ENCODE data around the gene NCAN. TPM values are rescaled to one million over a fixed set of nuclear protein-coding genes. Genes with fewer than 3 reads are reported as not detected.

NCAN gene
- total RNA-seq, 5 donors from 2014 or later (not counting 1 experiment from before 2014, with no cell fraction given): 0.03 to 0.10 TPM; not detected in 3

- Histone ChIP-seq H3K36me3 (ENCODE audit: control insufficient read depth in 2 of 2, extremely low read depth in 1 of 2, insufficient read depth in 1 of 2, low read length in 1 of 2) (no peaks in the 10 kb centered on the region), H3K27ac (ENCODE audit: low read length) (no peak overlapping the region), H3K9me3 (no peaks in the 10 kb centered on the region), H3K4me1 (ENCODE audit: control insufficient read depth in 1 of 2, extremely low read depth in 1 of 2, insufficient read depth in 2 of 2, low read length in 2 of 2) (peaks cover 0 to 11% of the 10 kb centered on the region in 2 experiments), H3K27me3 (replicated peaks in 1 of 2; ENCODE audit: control insufficient read depth in 2 of 2, extremely low read depth in 1 of 2, insufficient read depth in 2 of 2, low read length in 1 of 2) (peaks cover 0 to 45% of the 10 kb centered on the region in 2 experiments), H3K4me3 (ENCODE audit: control insufficient read depth in 1 of 2, extremely low read depth in 1 of 2, low read length in 1 of 2) (peak overlapping the region; percentile 43 to 52)
- POLR2A ChIA-PET: interaction anchor here in 1 of 2 donors (0.6 kb wide), 1 partner anchor 39 kb away, joined by 3 read pairs; no protein-coding TSS in a partner anchor
- Mint-ChIP-seq H3K4me3 (peak overlapping the region; percentile 57 to 79 (median 75)), H3K27ac (no peak overlapping the region), H3K9me3 (no peaks in the 10 kb centered on the region), H3K27me3 (peaks cover 14 to 17% of the 10 kb centered on the region in 2 donors), H3K4me1 (peaks cover 5 to 6% (median 6%) of the 10 kb centered on the region in 3 donors), H3K36me3 (no peaks in the 10 kb centered on the region)
- peak; percentile 94 to 97 (median 96) for ATAC-seq (replicated peaks in 1 of 4)
- peak; percentile 57 to 86 (median 71) for DNase-seq
- WGBS (ENCODE audit: insufficient coverage): 1% methylated on average over 55 of the region's 59 CpGs
- CTCF ChIA-PET: interaction anchor here in 1 of 2 donors (1.4 kb wide), 1 partner anchor 51 kb away, joined by 3 read pairs; no protein-coding TSS in a partner anchor
Observed at GRCh38 chr19:19224852-19225494, 13.2 kb downstream of the NCAN start.

GRCh38 chr19:19226204-19226603 is 14.4 kb downstream of the NCAN start:
- Histone ChIP-seq H3K27me3 (replicated peaks in 1 of 2; ENCODE audit: control insufficient read depth in 2 of 2, extremely low read depth in 1 of 2, insufficient read depth in 2 of 2, low read length in 1 of 2) (peaks cover 0 to 50% of the 10 kb centered on the region in 2 experiments), H3K4me1 (ENCODE audit: control insufficient read depth in 1 of 2, extremely low read depth in 1 of 2, insufficient read depth in 2 of 2, low read length in 2 of 2) (peaks cover 0 to 11% of the 10 kb centered on the region in 2 experiments), H3K4me3 (ENCODE audit: control insufficient read depth in 1 of 2, extremely low read depth in 1 of 2, low read length in 1 of 2) (no peak overlapping the region), H3K27ac (ENCODE audit: low read length) (no peak overlapping the region), H3K9me3 (no peaks in the 10 kb centered on the region), H3K36me3 (ENCODE audit: control insufficient read depth in 2 of 2, extremely low read depth in 1 of 2, insufficient read depth in 1 of 2, low read length in 1 of 2) (no peaks in the 10 kb centered on the region)
- H3K4me1 Mint-ChIP-seq: peaks cover 5 to 6% (median 6%) of the 10 kb centered on the region in 3 donors
- ChIA-PET POLR2A (no interaction called here), CTCF (interaction anchor here in 1 of 2 donors (0.6 to 1.4 kb wide), 3 partner anchors 52 to 636 kb away, joined by 3 to 5 read pairs (median 4); no protein-coding TSS in a partner anchor)
- H3K27me3 Mint-ChIP-seq: peaks cover 14 to 17% of the 10 kb centered on the region in 2 donors
- no peaks in the 10 kb centered on the region for H3K9me3 Mint-ChIP-seq
- WGBS (ENCODE audit: insufficient coverage): no CpG with 5 or more reads among the region's 5 CpGs
- no peak for ATAC-seq (replicated peaks in 1 of 4)
- DNase-seq: no peak
- H3K36me3 Mint-ChIP-seq: no peaks in the 10 kb centered on the region
- H3K27ac Mint-ChIP-seq: no peak overlapping the region
- peak overlapping the region in 1 of 3 donors; percentile 79 for H3K4me3 Mint-ChIP-seq

GRCh38 chr19:19226663-19227062 is 14.9 kb downstream of the NCAN start:
- CTCF ChIA-PET: no interaction called here
- Histone ChIP-seq H3K27ac (ENCODE audit: low read length) (no peak overlapping the region), H3K4me1 (ENCODE audit: control insufficient read depth in 1 of 2, extremely low read depth in 1 of 2, insufficient read depth in 2 of 2, low read length in 2 of 2) (peaks cover 0 to 11% of the 10 kb centered on the region in 2 experiments), H3K4me3 (ENCODE audit: control insufficient read depth in 1 of 2, extremely low read depth in 1 of 2, low read length in 1 of 2) (no peak overlapping the region), H3K36me3 (ENCODE audit: control insufficient read depth in 2 of 2, extremely low read depth in 1 of 2, insufficient read depth in 1 of 2, low read length in 1 of 2) (no peaks in the 10 kb centered on the region), H3K9me3 (no peaks in the 10 kb centered on the region), H3K27me3 (replicated peaks in 1 of 2; ENCODE audit: control insufficient read depth in 2 of 2, extremely low read depth in 1 of 2, insufficient read depth in 2 of 2, low read length in 1 of 2) (peaks cover 0 to 50% of the 10 kb centered on the region in 2 experiments)
- H3K27ac Mint-ChIP-seq: no peak overlapping the region
- DNase-seq (no peak), ATAC-seq (replicated peaks in 1 of 4) (no peak)
- no peaks in the 10 kb centered on the region for H3K9me3 Mint-ChIP-seq
- peaks cover 5 to 6% (median 6%) of the 10 kb centered on the region in 3 donors for H3K4me1 Mint-ChIP-seq
- WGBS (ENCODE audit: insufficient coverage): 80% methylated on average over 7 of the region's 10 CpGs
- no peak overlapping the region for H3K4me3 Mint-ChIP-seq
- H3K27me3 Mint-ChIP-seq: peaks cover 15 to 18% of the 10 kb centered on the region in 2 donors
- H3K36me3 Mint-ChIP-seq: no peaks in the 10 kb centered on the region
- POLR2A ChIA-PET: no interaction called here

- 75% methylated on average over 4 of the region's 4 CpGs for WGBS (ENCODE audit: insufficient coverage)
- Histone ChIP-seq H3K4me3 (ENCODE audit: control insufficient read depth in 1 of 2, extremely low read depth in 1 of 2, low read length in 1 of 2) (no peak overlapping the region), H3K9me3 (no peaks in the 10 kb centered on the region), H3K27ac (ENCODE audit: low read length) (no peak overlapping the region), H3K27me3 (replicated peaks in 1 of 2; ENCODE audit: control insufficient read depth in 2 of 2, extremely low read depth in 1 of 2, insufficient read depth in 2 of 2, low read length in 1 of 2) (peaks cover 0 to 53% of the 10 kb centered on the region in 2 experiments), H3K4me1 (ENCODE audit: control insufficient read depth in 1 of 2, extremely low read depth in 1 of 2, insufficient read depth in 2 of 2, low read length in 2 of 2) (peaks cover 0 to 11% of the 10 kb centered on the region in 2 experiments), H3K36me3 (ENCODE audit: control insufficient read depth in 2 of 2, extremely low read depth in 1 of 2, insufficient read depth in 1 of 2, low read length in 1 of 2) (no peaks in the 10 kb centered on the region)
- H3K9me3 Mint-ChIP-seq: no peaks in the 10 kb centered on the region
- ATAC-seq (replicated peaks in 1 of 4) (no peak), DNase-seq (no peak)
- POLR2A ChIA-PET: no interaction called here
- peaks cover 19 to 20% of the 10 kb centered on the region in 2 donors for H3K27me3 Mint-ChIP-seq
- H3K4me3 Mint-ChIP-seq: no peak overlapping the region
- peaks cover 5 to 6% (median 6%) of the 10 kb centered on the region in 3 donors for H3K4me1 Mint-ChIP-seq
- H3K27ac Mint-ChIP-seq: no peak overlapping the region
- CTCF ChIA-PET: no interaction called here
- no peaks in the 10 kb centered on the region for H3K36me3 Mint-ChIP-seq
Observed at GRCh38 chr19:19227217-19227616, 15.5 kb downstream of the NCAN start.

- Histone ChIP-seq H3K36me3 (ENCODE audit: control insufficient read depth in 2 of 2, extremely low read depth in 1 of 2, insufficient read depth in 1 of 2, low read length in 1 of 2) (no peaks in the 10 kb centered on the region), H3K4me1 (ENCODE audit: control insufficient read depth in 1 of 2, extremely low read depth in 1 of 2, insufficient read depth in 2 of 2, low read length in 2 of 2) (peaks cover 0 to 8% of the 10 kb centered on the region in 2 experiments), H3K27me3 (replicated peaks in 1 of 2; ENCODE audit: control insufficient read depth in 2 of 2, extremely low read depth in 1 of 2, insufficient read depth in 2 of 2, low read length in 1 of 2) (peaks cover 0 to 45% of the 10 kb centered on the region in 2 experiments), H3K9me3 (peaks cover under 1% of the 10 kb centered on the region), H3K4me3 (ENCODE audit: control insufficient read depth in 1 of 2, extremely low read depth in 1 of 2, low read length in 1 of 2) (no peak overlapping the region), H3K27ac (ENCODE audit: low read length) (no peak overlapping the region)
- H3K27ac Mint-ChIP-seq: no peak overlapping the region
- H3K27me3 Mint-ChIP-seq: peaks cover 16 to 20% of the 10 kb centered on the region in 2 donors
- H3K36me3 Mint-ChIP-seq: no peaks in the 10 kb centered on the region
- ChIA-PET POLR2A (no interaction called here), CTCF (interaction anchor here in 1 of 2 donors (1.0 kb wide), 1 partner anchor 83 kb away, joined by 4 read pairs; no protein-coding TSS in a partner anchor)
- no peak for ATAC-seq (replicated peaks in 1 of 4)
- H3K4me3 Mint-ChIP-seq: no peak overlapping the region
- no peak for DNase-seq
- H3K9me3 Mint-ChIP-seq: peaks cover 0 to 12% (median 3%) of the 10 kb centered on the region in 3 donors
- peaks cover 4 to 5% (median 4%) of the 10 kb centered on the region in 3 donors for H3K4me1 Mint-ChIP-seq
- 100% methylated on average over 2 of the region's 3 CpGs for WGBS (ENCODE audit: insufficient coverage)
Observed at GRCh38 chr19:19229701-19230100, 17.9 kb downstream of the NCAN start.

- peaks cover 4% of the 10 kb centered on the region for H3K9me3 ChIP-seq
- H3K27me3 ChIP-seq (replicated peaks in 1 of 2; ENCODE audit: control insufficient read depth in 2 of 2, extremely low read depth in 1 of 2, insufficient read depth in 2 of 2, low read length in 1 of 2): peaks cover 0 to 43% of the 10 kb centered on the region in 2 experiments
- ChIA-PET POLR2A (interaction anchor here in 1 of 2 donors (0.6 kb wide), 1 partner anchor 293 kb away, joined by 12 read pairs; no protein-coding TSS in a partner anchor), CTCF (interaction anchor here in 1 of 2 donors (0.6 kb wide), 2 partner anchors 31 to 57 kb away, joined by 3 read pairs; no protein-coding TSS in a partner anchor)
- H3K4me1 ChIP-seq (ENCODE audit: control insufficient read depth in 1 of 2, extremely low read depth in 1 of 2, insufficient read depth in 2 of 2, low read length in 2 of 2): no peaks in the 10 kb centered on the region
- 83% methylated on average over 3 of the region's 9 CpGs for WGBS (ENCODE audit: insufficient coverage)
- H3K27ac ChIP-seq (ENCODE audit: low read length): no peak overlapping the region
- H3K4me1 Mint-ChIP-seq: no peaks in the 10 kb centered on the region
- H3K9me3 Mint-ChIP-seq: peaks cover 1 to 15% (median 3%) of the 10 kb centered on the region in 3 donors
- peaks cover 16 to 19% of the 10 kb centered on the region in 2 donors for H3K27me3 Mint-ChIP-seq
- no peak for ATAC-seq (replicated peaks in 1 of 4)
- no peaks in the 10 kb centered on the region for H3K36me3 Mint-ChIP-seq
- DNase-seq: no peak
- no peak overlapping the region for H3K4me3 ChIP-seq (ENCODE audit: control insufficient read depth in 1 of 2, extremely low read depth in 1 of 2, low read length in 1 of 2)
- no peak overlapping the region for H3K27ac Mint-ChIP-seq
- no peaks in the 10 kb centered on the region for H3K36me3 ChIP-seq (ENCODE audit: control insufficient read depth in 2 of 2, extremely low read depth in 1 of 2, insufficient read depth in 1 of 2, low read length in 1 of 2)
- no peak overlapping the region for H3K4me3 Mint-ChIP-seq
Observed at GRCh38 chr19:19230999-19231398, 19.2 kb downstream of the NCAN start.
